GM20000 (cell line): ENCODE measurements around the gene HELZ.

Source experiments
- DNase-seq: peaks from one replicate; pipeline ENCODE4 v3.0.0; 2012; ENCODE audit warnings: low spot score
- CTCF ChIP-seq: IDR thresholded peaks from 2 replicates; pipeline ENCODE4 v1.5.1; 2012; ENCODE audit warnings: mild to moderate bottlenecking, control low read depth; ENCODE audit errors: extremely low read depth, missing control alignments

Gene HELZ

GRCh38 chr17:67164302-67164701 is 80.7 kb downstream of the HELZ start:
- DNase-seq, result no peak
- TF ChIP-seq CTCF, result no peak

GRCh38 chr17:67162771-67163170 is 82.2 kb downstream of the HELZ start:
- TF ChIP-seq CTCF, result no peak
- DNase-seq, result no peak

GRCh38 chr17:67161573-67161972 is 83.4 kb downstream of the HELZ start:
- DNase-seq, result no peak
- no peak for TF ChIP-seq CTCF

- no peak for DNase-seq
- TF ChIP-seq CTCF, result no peak
Measured at GRCh38 chr17:67160791-67161190, 84.2 kb downstream of the HELZ start.

GRCh38 chr17:67157732-67158639 is 87.0 kb downstream of the HELZ start:
- DNase-seq, result peak; percentile 19
- TF ChIP-seq CTCF, result no peak

- TF ChIP-seq CTCF, result no peak
Measured at GRCh38 chr17:67156269-67157199, 88.5 kb downstream of the HELZ start.

GRCh38 chr17:67152824-67153223 is 92.2 kb downstream of the HELZ start:
- DNase-seq, result no peak
- TF ChIP-seq CTCF, result no peak

More at GRCh38 chr17:67156269-67157199, 88.5 kb downstream of the HELZ start:
- no peak for DNase-seq
